Measurements from ENCODE around the gene DLG2.

Gene DLG2

DNA sequence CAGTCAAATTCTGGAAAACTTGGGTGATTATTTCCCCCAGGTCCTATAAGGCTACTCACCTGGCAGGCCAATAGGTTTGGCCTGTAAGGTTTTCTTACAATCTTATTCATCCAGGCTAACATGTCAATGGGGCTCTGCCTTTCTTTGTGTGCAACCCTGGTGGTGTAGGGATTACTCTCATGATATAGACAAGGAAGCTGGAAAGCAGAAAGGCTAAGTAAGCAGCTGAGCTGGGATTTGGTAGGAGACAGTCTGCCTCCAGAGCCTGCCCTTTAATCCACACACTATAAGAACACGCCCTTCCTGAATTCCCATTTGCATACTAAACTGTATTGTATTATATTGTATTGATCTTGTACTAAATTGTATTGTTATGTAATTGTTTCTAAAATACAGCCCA, 1967.7 kb downstream of the DLG2 start:
- H3K27ac ChIP-seq (replicated peaks): no peak overlapping the region
- no peaks in the 10 kb centered on the region for H3K27me3 ChIP-seq (ENCODE audit: insufficient read depth, poor library complexity, severe bottlenecking)
- DNase-seq (ENCODE audit: low read depth in 1 of 2, low spot score in 1 of 2): no peak
- H3K4me3 ChIP-seq (replicated peaks; ENCODE audit: insufficient read depth, low read length): no peak overlapping the region
- TF ChIP-seq CTCF (IDR thresholded peaks at IDR 0.05; ENCODE audit: insufficient read depth, low read length): no peak
- no peak for TF ChIP-seq POLR2AphosphoS5 (IDR thresholded peaks at IDR 0.05; ENCODE audit: low read depth)

DNA sequence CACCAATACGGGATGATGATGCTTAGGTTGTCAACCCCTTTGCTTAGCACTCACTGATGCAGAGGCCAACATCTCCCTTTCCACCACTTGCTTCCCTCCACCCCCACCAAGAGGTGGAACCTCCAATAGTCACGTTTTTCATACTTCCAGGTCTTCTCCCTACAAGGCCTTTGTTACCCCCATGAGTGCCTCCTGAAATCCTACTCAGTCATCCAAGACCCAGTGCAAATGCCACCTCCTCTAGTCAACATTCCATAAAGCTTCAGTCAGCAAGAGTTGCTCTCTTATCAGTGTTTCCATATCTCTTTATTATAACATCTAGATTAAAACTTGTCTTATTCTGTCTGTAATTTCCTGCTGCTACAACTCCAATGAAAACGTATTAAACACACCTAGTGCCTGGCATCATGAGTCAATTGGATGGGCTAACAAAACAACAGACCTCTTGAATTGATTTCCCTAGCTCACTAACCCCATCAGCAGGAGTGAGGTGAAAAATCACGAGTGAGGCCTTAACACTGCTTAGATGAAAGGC, 1970.3 kb downstream of the DLG2 start:
- Histone ChIP-seq H3K27me3 (ENCODE audit: insufficient read depth, poor library complexity, severe bottlenecking) (no peaks in the 10 kb centered on the region), H3K27ac (replicated peaks) (no peak overlapping the region), H3K4me3 (replicated peaks; ENCODE audit: insufficient read depth, low read length) (no peak overlapping the region)
- no peak for DNase-seq (ENCODE audit: low read depth in 1 of 2, low spot score in 1 of 2)
- TF ChIP-seq CTCF (IDR thresholded peaks at IDR 0.05; ENCODE audit: insufficient read depth, low read length) (no peak), SPI1 (IDR thresholded peaks at IDR 0.05; ENCODE audit: borderline replicate concordance, low read depth) (no peak), POLR2AphosphoS5 (IDR thresholded peaks at IDR 0.05; ENCODE audit: low read depth) (no peak), GABPA (IDR thresholded peaks at IDR 0.05; ENCODE audit: low read depth) (no peak)
- TF ChIP-seq, protein P1, sequence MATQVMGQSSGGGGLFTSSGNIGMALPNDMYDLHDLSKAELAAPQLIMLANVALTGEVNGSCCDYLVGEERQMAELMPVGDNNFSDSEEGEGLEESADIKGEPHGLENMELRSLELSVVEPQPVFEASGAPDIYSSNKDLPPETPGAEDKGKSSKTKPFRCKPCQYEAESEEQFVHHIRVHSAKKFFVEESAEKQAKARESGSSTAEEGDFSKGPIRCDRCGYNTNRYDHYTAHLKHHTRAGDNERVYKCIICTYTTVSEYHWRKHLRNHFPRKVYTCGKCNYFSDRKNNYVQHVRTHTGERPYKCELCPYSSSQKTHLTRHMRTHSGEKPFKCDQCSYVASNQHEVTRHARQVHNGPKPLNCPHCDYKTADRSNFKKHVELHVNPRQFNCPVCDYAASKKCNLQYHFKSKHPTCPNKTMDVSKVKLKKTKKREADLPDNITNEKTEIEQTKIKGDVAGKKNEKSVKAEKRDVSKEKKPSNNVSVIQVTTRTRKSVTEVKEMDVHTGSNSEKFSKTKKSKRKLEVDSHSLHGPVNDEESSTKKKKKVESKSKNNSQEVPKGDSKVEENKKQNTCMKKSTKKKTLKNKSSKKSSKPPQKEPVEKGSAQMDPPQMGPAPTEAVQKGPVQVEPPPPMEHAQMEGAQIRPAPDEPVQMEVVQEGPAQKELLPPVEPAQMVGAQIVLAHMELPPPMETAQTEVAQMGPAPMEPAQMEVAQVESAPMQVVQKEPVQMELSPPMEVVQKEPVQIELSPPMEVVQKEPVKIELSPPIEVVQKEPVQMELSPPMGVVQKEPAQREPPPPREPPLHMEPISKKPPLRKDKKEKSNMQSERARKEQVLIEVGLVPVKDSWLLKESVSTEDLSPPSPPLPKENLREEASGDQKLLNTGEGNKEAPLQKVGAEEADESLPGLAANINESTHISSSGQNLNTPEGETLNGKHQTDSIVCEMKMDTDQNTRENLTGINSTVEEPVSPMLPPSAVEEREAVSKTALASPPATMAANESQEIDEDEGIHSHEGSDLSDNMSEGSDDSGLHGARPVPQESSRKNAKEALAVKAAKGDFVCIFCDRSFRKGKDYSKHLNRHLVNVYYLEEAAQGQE (IDR thresholded peaks at IDR 0.05; ENCODE audit: insufficient replicate concordance, low read depth): no peak

DNA sequence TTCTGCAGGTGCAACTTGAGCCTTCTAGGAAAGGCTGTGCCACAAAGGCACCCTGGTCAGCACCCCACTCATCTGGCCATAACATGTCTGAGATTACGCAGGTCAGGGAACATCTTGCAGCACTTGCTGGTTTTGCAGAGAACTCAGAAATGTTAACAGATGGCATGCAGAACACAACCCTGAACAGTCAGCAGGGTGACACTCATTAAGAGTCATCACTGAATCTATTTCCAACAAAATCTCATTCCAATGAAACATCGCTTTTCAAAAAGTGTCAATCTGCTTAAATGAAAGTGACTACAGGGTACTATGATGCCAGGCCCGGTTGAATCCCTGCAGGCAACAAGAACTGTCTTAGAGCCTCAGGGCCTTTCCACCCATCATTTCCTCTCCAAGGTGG, 1971.2 kb downstream of the DLG2 start:
- TF ChIP-seq SPI1 (IDR thresholded peaks at IDR 0.05; ENCODE audit: borderline replicate concordance, low read depth) (no peak), CTCF (IDR thresholded peaks at IDR 0.05; ENCODE audit: insufficient read depth, low read length) (no peak), POLR2AphosphoS5 (IDR thresholded peaks at IDR 0.05; ENCODE audit: low read depth) (no peak), GABPA (IDR thresholded peaks at IDR 0.05; ENCODE audit: low read depth) (no peak)
- TF ChIP-seq, protein P1 (IDR thresholded peaks at IDR 0.05; ENCODE audit: insufficient replicate concordance, low read depth): no peak

GRCh38 chr11:83649528-83649855, 1977.7 kb downstream of the DLG2 start:
- H3K27ac ChIP-seq (replicated peaks): no peak overlapping the region
- H3K27me3 ChIP-seq (ENCODE audit: insufficient read depth, poor library complexity, severe bottlenecking): no peaks in the 10 kb centered on the region
- DNase-seq (ENCODE audit: low read depth in 1 of 2, low spot score in 1 of 2): no peak
- TF ChIP-seq SPI1 (IDR thresholded peaks at IDR 0.05; ENCODE audit: borderline replicate concordance, low read depth): no peak
- no peak for TF ChIP-seq POLR2AphosphoS5 (IDR thresholded peaks at IDR 0.05; ENCODE audit: low read depth)
- TF ChIP-seq GABPA (IDR thresholded peaks at IDR 0.05; ENCODE audit: low read depth): no peak
- TF ChIP-seq, protein P1 (IDR thresholded peaks at IDR 0.05; ENCODE audit: insufficient replicate concordance, low read depth): no peak
- TF ChIP-seq CTCF (IDR thresholded peaks at IDR 0.05; ENCODE audit: insufficient read depth, low read length): no peak
- no peak overlapping the region for H3K4me3 ChIP-seq (replicated peaks; ENCODE audit: insufficient read depth, low read length)

More for the DNA sequence above, 1971.2 kb downstream of the DLG2 start:
- Histone ChIP-seq H3K27me3 (ENCODE audit: insufficient read depth, poor library complexity, severe bottlenecking) (no peaks in the 10 kb centered on the region), H3K4me3 (replicated peaks; ENCODE audit: insufficient read depth, low read length) (no peak overlapping the region), H3K27ac (replicated peaks) (no peak overlapping the region)
- no peak for DNase-seq (ENCODE audit: low read depth in 1 of 2, low spot score in 1 of 2)
